Hematopoietic multipotent progenitor cell treated with erythropoietin and hydrocortisone succinate and interleukin-3 and kit ligand, for 15 days (in vitro differentiated cells): ENCODE results near the gene VANGL1.

Source experiments
- DNase-seq: peaks from one replicate; pipeline ENCODE4 v3.0.0-alpha.2; 2015; ENCODE audit warnings: low spot score

VANGL1 gene

GRCh38 chr1:115669002-115669673 is 27.4 kb downstream of the VANGL1 start:
- DNase-seq, result no peak

- no peak for DNase-seq
These were observed 28.1 kb downstream of the VANGL1 start for GRCh38 chr1:115669886-115670285.

GRCh38 chr1:115670476-115671175 is 28.9 kb downstream of the VANGL1 start:
- DNase-seq, result no peak

GRCh38 chr1:115671176-115671934 is 29.6 kb downstream of the VANGL1 start:
- DNase-seq, result no peak

DNA sequence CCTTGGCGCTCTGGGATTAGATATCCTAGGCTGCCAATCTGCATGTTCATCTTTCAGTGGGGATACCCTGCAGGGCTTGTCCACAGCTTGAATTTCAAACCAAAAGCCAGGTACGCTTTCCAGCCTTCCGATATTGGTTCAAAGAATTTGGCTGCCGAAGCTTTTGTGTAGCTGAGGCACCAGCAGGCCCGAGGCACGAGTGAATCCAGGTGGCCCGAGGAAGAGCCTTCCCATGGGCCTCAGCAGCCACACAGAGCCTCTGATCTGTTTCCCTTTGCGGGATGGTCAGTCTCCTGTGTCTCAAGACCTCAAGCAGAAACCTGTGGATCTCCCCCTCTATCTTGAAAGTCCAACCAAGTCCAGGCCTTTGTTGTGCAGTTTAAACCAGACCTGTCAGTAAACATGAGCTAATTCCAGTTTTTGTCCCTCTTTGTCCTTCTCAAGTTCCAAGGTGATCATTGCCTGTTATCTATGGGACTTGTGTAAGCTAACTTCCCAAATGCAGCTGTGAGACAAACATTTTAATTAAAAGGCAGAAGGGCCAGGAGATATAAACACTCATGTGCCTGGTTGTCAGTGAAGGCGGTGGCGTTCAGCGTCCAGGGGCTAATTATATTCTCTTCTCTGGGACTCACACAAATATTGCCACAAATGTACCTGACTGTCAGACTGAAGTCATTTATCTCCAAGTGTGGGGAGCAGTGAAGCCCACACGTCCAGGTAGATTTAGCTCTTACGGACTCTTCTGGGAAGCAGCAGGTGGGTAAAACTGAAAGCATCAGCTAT is 30.6 kb downstream of the VANGL1 start:
- DNase-seq, result no peak

DNA sequence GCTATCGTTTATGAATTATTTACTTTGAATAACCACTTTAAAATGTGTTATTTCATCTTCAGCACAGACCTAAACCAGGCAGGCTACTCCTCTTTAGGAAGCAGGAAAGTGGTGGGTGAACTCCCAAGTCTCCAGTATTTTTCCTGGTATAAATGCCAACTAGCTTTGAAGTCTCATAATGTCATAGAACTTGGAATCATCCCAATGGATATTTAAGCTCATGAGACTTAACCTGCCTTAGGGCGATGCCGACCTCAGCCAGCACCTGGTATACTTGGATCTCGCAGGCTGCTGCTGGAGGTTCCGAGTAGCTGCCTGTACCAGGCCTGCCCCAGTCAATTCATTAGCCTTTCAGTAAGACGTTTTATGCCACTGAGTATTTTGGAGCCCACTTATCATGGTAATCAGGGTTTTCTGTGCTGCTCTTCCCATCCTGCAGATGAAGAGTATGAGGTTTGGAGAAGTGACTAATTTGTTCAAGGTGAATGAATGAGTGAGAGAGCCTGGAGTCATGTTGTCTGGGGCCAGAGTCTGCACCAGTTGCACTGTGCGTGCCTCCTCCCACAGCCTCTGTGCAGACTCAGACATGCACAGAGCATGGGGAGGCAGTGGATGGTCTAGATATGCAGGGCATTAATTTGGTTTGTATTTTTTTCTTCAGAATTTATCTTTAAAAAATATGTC is 34.9 kb downstream of the VANGL1 start:
- no peak for DNase-seq

GRCh38 chr1:115677182-115677555 is 35.4 kb downstream of the VANGL1 start:
- DNase-seq, result no peak

- DNase-seq, result no peak
These were observed 35.8 kb downstream of the VANGL1 start for GRCh38 chr1:115677565-115677964.

GRCh38 chr1:115678141-115678540 is 36.4 kb downstream of the VANGL1 start:
- DNase-seq, result no peak

GRCh38 chr1:115679141-115679611 is 37.4 kb downstream of the VANGL1 start:
- DNase-seq, result no peak

- no peak for DNase-seq
These were observed 39.0 kb downstream of the VANGL1 start for GRCh38 chr1:115680730-115681111.

DNA sequence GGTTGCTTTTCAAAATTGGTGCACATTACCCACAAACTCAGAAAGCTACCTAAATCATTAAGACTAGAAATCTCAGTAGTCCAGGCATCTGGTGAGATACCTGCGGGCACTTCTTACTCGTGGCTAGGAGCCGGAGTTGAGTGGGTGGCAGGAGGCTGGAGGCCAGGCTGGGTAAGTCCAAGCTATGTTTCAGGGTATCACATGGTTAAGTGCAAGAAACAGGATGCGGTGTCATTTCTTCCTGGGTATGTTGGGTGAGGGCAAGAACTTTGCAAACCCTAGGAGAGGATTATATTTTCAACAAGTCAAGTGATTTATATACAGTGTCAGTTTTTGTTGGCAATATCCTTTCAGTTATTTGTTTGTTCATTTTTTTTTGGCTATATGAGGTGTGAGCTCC is 41.0 kb downstream of the VANGL1 start:
- DNase-seq, result no peak

DNA sequence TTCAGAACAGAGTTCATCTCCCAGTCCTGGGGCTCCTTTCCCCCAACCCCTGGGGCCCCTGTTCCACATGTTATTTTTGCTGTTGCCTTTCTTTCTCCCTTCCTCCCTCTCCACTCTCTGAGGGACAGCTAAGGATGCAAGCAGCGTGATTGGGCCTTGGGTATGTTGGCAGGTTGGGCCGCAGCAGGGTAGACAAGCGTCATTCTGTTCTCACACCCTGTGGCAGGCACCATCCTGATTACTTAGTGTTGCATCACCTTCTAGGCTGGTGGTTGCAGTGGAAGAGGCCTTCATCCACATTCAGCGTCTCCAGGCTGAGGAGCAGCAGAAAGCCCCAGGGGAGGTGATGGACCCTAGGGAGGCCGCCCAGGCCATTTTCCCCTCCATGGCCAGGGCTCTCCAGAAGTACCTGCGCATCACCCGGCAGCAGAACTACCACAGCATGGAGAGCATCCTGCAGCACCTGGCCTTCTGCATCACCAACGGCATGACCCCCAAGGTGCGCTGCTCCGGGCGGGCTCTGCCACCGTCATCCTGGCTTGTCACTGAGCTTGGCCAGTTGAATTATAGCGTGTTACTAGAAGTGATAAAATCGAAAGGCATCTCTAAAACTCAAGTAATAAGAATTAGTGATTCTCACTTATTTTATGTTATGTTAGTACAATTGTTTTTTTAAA is 43.4 kb downstream of the VANGL1 start:
- DNase-seq, result no peak

- DNase-seq, result no peak
These were observed 46.0 kb downstream of the VANGL1 start for GRCh38 chr1:115687744-115688143.

DNA sequence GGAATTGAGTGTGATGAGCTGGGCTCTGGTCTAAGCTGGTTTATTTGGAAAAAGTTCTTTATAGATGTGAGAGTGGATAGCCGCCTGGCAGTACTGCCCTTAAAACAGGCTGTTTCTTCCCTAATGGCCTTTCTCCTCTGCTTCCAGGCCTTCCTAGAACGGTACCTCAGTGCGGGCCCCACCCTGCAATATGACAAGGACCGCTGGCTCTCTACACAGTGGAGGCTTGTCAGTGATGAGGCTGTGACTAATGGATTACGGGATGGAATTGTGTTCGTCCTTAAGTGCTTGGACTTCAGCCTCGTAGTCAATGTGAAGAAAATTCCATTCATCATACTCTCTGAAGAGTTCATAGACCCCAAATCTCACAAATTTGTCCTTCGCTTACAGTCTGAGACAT is 49.2 kb downstream of the VANGL1 start:
- no peak for DNase-seq

GRCh38 chr1:115692224-115692623 is 50.5 kb downstream of the VANGL1 start:
- DNase-seq, result no peak

DNA sequence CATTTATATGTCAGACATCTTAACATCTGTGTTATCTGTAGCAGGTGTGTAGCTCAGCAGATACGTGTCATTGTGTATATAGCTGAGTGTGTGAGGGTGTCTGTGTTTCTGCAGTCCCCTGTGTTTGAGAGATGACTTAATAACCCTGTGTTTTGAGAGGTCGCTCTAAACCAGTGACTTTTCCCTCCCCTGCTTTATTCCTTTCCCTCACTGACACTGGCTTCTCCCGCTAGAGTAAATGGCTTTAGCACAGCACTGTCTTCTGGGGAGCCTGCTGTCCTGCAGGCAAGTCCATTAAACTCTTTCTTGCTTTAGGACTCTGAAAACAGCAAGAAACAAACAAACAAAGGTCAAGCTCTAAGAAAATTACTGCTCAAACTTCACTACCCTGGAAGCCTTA is 53.0 kb downstream of the VANGL1 start:
- no peak for DNase-seq

- no peak for DNase-seq
These were observed 55.8 kb downstream of the VANGL1 start for GRCh38 chr1:115697619-115698018.

DNA sequence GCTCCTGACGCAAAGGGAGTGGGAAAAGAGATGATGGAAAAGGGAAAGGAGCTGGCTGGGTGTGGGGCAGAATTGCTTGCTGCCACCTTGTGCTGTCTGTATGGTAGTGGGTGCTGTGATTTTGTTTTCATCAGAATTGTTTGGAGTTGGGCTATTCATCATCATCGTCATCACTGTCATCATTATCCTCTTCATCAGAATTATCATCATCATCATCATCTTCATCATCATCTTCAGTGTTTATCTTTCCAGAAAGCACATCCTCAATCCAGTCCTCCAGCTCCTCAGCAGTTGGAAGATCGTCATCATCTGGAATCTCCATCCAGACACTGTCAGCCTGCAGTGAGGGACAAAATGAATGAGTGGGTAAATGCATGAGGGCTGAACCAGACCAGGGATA is 59.3 kb downstream of the VANGL1 start:
- no peak for DNase-seq

DNA sequence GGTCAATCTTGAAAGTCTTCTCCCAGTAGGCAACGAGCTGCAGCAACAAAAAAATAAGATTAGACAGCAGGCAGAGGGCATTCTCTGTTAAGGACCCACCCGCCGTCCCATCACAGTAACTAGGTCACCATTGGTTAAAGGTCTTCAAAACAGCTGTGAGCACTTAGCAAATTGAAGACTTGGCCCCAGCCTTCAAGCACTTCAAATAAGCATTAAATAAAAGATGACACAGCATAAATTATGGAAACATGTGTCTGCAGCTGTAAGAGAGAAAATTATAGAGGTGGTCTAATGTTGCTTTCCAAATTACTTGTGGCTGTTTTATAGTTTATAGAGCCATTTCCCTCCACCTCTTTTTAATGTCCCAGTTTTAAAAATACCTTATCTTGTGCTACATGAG is 61.2 kb downstream of the VANGL1 start:
- no peak for DNase-seq
